ENCODE data around the gene NELL1. TPM values are rescaled to one million over a fixed set of nuclear protein-coding genes. Genes with fewer than 3 reads are reported as not detected.

The NELL1 gene
- total and polyA plus RNA-seq, 12 donors = 0.11 to 0.39 (median 0.24) TPM; not detected in 9

DNA sequence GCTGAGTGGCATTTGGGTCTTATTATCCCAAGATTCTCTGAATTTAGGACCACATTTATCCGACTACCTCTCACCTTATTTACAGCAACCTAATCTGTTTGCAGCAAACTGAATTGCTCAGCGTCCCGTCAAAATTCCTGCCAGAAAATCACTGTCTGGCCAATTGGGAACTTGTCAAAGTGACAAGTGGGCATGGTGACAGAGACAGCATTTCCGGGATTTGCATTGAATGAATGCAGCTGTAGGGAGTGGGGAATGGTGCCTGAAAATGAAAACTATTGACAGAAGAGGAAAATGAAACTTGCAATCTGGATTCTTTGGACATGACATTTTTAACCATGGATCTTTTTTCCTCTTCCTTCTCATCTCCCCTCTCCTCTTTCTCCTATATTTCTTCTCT lies 113.8 kb downstream of the NELL1 start:
- no peaks in the 10 kb centered on the region for H3K27me3 ChIP-seq
- H3K9me3 ChIP-seq (replicated peaks in 1 of 3) = no peaks in the 10 kb centered on the region
- H3K27ac ChIP-seq = no peak overlapping the region
- TF ChIP-seq, protein P1, sequence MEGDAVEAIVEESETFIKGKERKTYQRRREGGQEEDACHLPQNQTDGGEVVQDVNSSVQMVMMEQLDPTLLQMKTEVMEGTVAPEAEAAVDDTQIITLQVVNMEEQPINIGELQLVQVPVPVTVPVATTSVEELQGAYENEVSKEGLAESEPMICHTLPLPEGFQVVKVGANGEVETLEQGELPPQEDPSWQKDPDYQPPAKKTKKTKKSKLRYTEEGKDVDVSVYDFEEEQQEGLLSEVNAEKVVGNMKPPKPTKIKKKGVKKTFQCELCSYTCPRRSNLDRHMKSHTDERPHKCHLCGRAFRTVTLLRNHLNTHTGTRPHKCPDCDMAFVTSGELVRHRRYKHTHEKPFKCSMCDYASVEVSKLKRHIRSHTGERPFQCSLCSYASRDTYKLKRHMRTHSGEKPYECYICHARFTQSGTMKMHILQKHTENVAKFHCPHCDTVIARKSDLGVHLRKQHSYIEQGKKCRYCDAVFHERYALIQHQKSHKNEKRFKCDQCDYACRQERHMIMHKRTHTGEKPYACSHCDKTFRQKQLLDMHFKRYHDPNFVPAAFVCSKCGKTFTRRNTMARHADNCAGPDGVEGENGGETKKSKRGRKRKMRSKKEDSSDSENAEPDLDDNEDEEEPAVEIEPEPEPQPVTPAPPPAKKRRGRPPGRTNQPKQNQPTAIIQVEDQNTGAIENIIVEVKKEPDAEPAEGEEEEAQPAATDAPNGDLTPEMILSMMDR (IDR thresholded peaks at IDR 0.05) = no peak
- TF ChIP-seq POLR2A (IDR thresholded peaks at IDR 0.05) = no peak
- H3K4me3 ChIP-seq = no peak overlapping the region
- no peaks in the 10 kb centered on the region for H3K36me3 ChIP-seq (replicated peaks in 1 of 2)
- intact Hi-C loops (cut with DNase I) = no loop called here
- DNase-seq = no peak
- 64 to 77% (median 70%) methylated on average over 4 of the region's 4 CpGs for WGBS, 4 donors
- no peaks in the 10 kb centered on the region for H3K4me1 ChIP-seq (replicated peaks in 1 of 2)

DNA sequence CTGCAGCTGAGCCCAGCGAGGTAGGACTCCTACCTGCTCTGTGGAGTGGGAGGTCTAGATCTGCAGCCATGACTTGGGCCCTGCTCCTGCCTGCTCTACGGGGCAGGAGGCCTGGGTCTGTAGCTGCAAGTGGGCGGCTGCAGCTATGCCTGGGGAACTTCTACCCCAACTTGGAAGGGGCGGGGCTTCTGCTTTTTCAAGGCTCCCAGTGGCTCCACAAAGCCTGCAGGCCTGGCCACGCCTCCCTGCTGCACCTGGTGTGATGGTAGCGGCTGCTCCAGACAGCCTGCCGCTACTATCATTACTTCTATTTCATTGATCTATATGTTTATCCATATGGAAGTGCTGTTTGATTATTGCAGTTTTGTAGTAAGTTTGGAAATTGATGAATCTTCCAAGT lies 121.2 kb downstream of the NELL1 start:
- TF ChIP-seq, protein P1 (IDR thresholded peaks at IDR 0.05) = no peak
- TF ChIP-seq POLR2A (IDR thresholded peaks at IDR 0.05) = no peak

DNA sequence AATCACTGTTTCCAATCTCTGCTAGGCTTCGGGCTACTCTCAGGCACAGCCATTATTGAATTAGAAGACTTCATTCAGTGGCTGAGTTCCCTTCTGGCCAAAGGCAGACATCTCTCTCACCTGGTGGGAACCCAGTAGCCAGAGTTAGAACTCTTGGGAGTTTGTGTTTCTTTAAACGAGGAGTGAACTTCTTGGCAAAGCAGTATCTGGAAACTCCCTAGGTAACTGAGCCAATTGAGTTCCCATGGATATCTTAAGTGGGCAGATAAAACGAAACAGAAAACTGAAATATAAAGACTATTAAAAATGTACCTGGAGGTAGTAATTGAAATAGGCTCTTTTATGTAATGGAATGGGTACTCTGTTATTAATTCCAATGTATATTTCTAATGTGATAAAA lies 125.6 kb downstream of the NELL1 start:
- no peaks in the 10 kb centered on the region for H3K4me1 ChIP-seq (replicated peaks in 1 of 2)
- intact Hi-C loops (cut with DNase I) = no loop called here
- 56 to 72% (median 64%) methylated on average over 3 of the region's 3 CpGs for WGBS, 4 donors
- H3K4me3 ChIP-seq = no peak overlapping the region
- no peaks in the 10 kb centered on the region for H3K36me3 ChIP-seq (replicated peaks in 1 of 2)
- H3K27me3 ChIP-seq = no peaks in the 10 kb centered on the region
- H3K9me3 ChIP-seq (replicated peaks in 1 of 3) = no peaks in the 10 kb centered on the region
- no peak overlapping the region for H3K27ac ChIP-seq
- no peak for DNase-seq
- no peak for TF ChIP-seq POLR2A (IDR thresholded peaks at IDR 0.05)
- TF ChIP-seq, protein P1 (IDR thresholded peaks at IDR 0.05) = no peak

More for the DNA sequence above, 121.2 kb downstream of the NELL1 start:
- Histone ChIP-seq H3K4me1 (replicated peaks in 1 of 2) (no peaks in the 10 kb centered on the region), H3K27ac (no peak overlapping the region), H3K36me3 (replicated peaks in 1 of 2) (no peaks in the 10 kb centered on the region), H3K27me3 (no peaks in the 10 kb centered on the region), H3K9me3 (replicated peaks in 1 of 3) (no peaks in the 10 kb centered on the region), H3K4me3 (no peak overlapping the region)
- intact Hi-C loops (cut with DNase I) = no loop called here
- no peak for DNase-seq
- WGBS, 4 donors = 74 to 90% (median 75%) methylated on average over 6 to 7 of the region's 7 CpGs

DNA sequence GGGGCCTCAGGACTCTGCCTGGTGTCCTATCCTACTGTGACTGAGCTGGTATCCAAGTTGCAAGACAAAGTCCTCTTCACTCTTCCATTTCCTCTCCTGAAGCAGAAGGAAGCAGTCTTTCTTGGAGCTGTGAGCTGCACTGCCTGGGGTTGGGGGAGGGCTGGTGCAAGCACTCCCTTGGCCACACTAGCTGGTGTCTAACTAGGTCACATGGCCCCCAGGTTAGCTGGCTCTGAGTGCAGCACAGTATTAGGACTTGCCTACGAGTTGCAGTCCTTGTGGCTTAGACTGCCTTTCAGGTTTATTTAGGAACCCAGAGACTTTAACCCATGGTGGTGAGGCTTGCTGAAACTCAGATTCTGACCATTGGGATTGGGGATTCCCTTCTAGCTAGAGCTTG lies 138.9 kb downstream of the NELL1 start:
- WGBS, 4 donors = 17 to 41% (median 31%) methylated on average over 1 of the region's 1 CpG

More for the DNA sequence above, 138.9 kb downstream of the NELL1 start:
- intact Hi-C loops (cut with DNase I) = no loop called here
- Histone ChIP-seq H3K36me3 (replicated peaks in 1 of 2) (no peaks in the 10 kb centered on the region), H3K27me3 (no peaks in the 10 kb centered on the region), H3K4me1 (replicated peaks in 1 of 2) (no peaks in the 10 kb centered on the region), H3K9me3 (replicated peaks in 1 of 3) (no peaks in the 10 kb centered on the region), H3K4me3 (no peak overlapping the region), H3K27ac (no peak overlapping the region)
- DNase-seq = no peak
- TF ChIP-seq, protein P1 (IDR thresholded peaks at IDR 0.05) = no peak
- no peak for TF ChIP-seq POLR2A (IDR thresholded peaks at IDR 0.05)

Measured in adrenal gland (tissue), 12 donors.